Left lung (tissue), 10 donors: ENCODE measurements around the gene HMG20B. TPM values are rescaled to one million over a fixed set of nuclear protein-coding genes. Genes with fewer than 3 reads are reported as not detected.
A peak's percentile ranks its signal among the peaks of the same experiment; 100 is the strongest.

Experiments
- ATAC-seq: fragments of 200-7000 bp; cut with Tn5 transposase; one replicate; pipeline ENCODE4 v1.9.1; 2020; ENCODE audit warnings: moderate library complexity
- DNase-seq, 4 donors: peaks; one replicate each; pipeline ENCODE4 v3.0.0-alpha.2; 2013 to 2020
- H3K27ac ChIP-seq, 2 donors: fragments of 200-600 bp; sonication (generic) in 1 of 2; one replicate each; pipeline versions ENCODE4 v1.5.0 to v1.8.0; 2020 to 2021
- H3K27me3 ChIP-seq, 2 donors: fragments of 200-600 bp; sonication (generic) in 1 of 2; one replicate each; pipeline versions ENCODE4 v1.5.0 to v1.8.0; 2020 to 2021
- H3K36me3 ChIP-seq, 2 donors: fragments of 200-600 bp; sonication (generic) in 1 of 2; one replicate each; pipeline versions ENCODE4 v1.5.0 to v1.8.0; 2020 to 2021
- H3K4me1 ChIP-seq, 2 donors: fragments of 200-600 bp; one replicate each; pipeline ENCODE4 v1.8.0; 2021
- H3K4me3 ChIP-seq, 2 donors: fragments of 200-600 bp; sonication (generic) in 1 of 2; one replicate each; pipeline versions ENCODE4 v1.5.0 to v1.8.0; 2020 to 2021; ENCODE audit warnings: mild to moderate bottlenecking in 1 of 2
- H3K9me3 ChIP-seq, 2 donors: fragments of 200-600 bp; sonication (generic) in 1 of 2; one replicate each; pipeline versions ENCODE4 v1.5.0 to v1.8.0; 2020 to 2021
- intact Hi-C, 2 donors: fragments of 100-400 bp; cut with DNase I; formaldehyde crosslinking; loops; one replicate each; pipeline versions ENCODE4 v1.11.2 to v1.14.2; 2022
- polyA plus RNA-seq, 6 donors: library from polyadenylated mRNA; unstranded; fragments of 120-200 nt; gene quantifications; one replicate each; pipeline ENCODE4 v1.2.1, GENCODE V29; 2013; ENCODE audit not compliant: insufficient read length in 6 of 6
- total RNA-seq, 2 donors: library from RNA; stranded (reverse); fragmentation: NEBNext Ultra II Directional; extraction: Animal tissue kit (Norgen Biotek cat#: 25700); gene quantifications; one replicate each; pipeline ENCODE4 v1.2.1, GENCODE V29; 2021
- TF ChIP-seq, protein P1 (sequence below), 2 donors: fragments of 200-600 bp; sonication (generic) in 1 of 2; IDR thresholded peaks; one replicate each; pipeline versions ENCODE4 v1.5.0 to v1.8.0; 2021; ENCODE audit warnings: antibody characterized with exemption in 2 of 2
- donor health status: DM: no; HTN: yes; CAD: no.
- donor health status: DM: no; HTN: no; CAD: no.

HMG20B gene
- total and polyA plus RNA-seq, 8 donors = 50.9 to 104 (median 87.0) TPM

DNA sequence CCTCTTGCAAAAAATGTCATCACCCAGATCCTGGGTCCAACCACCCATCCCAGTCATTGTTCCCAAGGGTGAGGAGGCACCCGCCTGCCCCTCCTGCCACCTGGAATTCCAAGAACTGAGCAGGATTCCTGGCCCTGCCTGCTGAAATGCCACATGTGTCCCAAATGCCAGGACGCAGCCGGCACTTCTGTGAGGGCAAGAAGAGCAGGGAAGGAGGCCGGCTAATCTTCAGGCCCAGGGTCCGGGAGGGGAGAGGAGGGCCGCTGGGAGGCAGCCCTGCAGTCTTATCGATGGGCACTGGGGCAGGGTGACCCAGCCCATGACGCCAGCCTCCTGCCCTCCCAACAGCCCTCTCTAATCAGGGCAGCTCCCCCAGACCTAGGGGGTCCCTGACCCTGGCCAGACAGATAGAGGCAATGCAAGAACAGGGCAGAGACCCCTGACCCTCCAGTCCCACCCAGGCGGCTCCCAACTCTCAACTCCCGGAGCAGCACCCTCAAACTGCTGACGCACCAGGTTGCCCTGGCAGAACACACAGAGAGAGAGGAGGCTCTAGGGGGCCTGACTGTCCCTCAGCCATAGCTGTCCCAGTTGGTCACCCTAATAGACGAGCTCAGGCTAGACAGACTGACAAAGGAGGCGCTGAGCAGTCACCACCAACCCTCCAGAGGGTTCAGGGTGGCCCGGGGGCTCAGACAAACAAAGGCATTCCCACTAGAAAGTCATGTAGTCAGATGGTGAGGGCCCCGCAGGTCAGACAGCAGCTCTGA, 16.9 kb upstream of the HMG20B start:
- H3K36me3 ChIP-seq = peaks cover 0 to 3% of the 10 kb centered on the region in 2 donors
- DNase-seq = no peak
- intact Hi-C loops = no loop called here
- no peaks in the 10 kb centered on the region for H3K27me3 ChIP-seq
- no peaks in the 10 kb centered on the region for H3K9me3 ChIP-seq
- H3K27ac ChIP-seq = no peak overlapping the region
- ATAC-seq = no peak
- peak overlapping the region in 1 of 2 donors; percentile 90 for H3K4me3 ChIP-seq
- TF ChIP-seq, protein P1, sequence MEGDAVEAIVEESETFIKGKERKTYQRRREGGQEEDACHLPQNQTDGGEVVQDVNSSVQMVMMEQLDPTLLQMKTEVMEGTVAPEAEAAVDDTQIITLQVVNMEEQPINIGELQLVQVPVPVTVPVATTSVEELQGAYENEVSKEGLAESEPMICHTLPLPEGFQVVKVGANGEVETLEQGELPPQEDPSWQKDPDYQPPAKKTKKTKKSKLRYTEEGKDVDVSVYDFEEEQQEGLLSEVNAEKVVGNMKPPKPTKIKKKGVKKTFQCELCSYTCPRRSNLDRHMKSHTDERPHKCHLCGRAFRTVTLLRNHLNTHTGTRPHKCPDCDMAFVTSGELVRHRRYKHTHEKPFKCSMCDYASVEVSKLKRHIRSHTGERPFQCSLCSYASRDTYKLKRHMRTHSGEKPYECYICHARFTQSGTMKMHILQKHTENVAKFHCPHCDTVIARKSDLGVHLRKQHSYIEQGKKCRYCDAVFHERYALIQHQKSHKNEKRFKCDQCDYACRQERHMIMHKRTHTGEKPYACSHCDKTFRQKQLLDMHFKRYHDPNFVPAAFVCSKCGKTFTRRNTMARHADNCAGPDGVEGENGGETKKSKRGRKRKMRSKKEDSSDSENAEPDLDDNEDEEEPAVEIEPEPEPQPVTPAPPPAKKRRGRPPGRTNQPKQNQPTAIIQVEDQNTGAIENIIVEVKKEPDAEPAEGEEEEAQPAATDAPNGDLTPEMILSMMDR (IDR thresholded peaks at IDR 0.05) = no peak
- H3K4me1 ChIP-seq = peaks cover 11 to 58% of the 10 kb centered on the region in 2 donors

DNA sequence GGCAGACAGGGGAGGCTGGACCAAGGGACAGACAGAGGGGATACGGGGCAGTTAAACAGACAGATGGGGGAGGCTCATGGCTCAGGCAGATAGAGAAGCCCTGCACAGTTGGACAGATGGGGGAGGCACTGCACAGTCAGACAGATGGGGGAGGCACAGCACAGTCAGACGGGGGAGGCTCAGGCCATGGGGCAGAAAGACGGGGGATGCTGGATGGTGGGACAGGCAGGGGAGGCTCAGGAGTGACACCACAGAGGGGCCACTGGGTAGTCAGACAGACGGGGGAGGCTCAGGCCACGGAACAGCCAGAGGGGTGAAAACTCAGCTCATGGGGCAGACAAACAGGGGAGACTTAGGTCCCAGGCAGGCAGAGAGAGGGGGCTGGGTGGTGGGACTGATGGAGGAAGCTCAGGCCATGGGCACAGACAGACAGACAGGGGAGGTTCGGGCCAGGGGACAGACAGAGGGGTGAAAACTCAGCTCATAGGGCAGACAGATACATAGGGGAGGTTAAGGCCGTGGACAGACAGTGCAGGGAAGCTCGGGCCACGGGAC, 16.2 kb upstream of the HMG20B start:
- intact Hi-C loops = no loop called here
- TF ChIP-seq, protein P1 (IDR thresholded peaks at IDR 0.05) = no peak
- peak overlapping the region; percentile 90 to 91 for H3K4me3 ChIP-seq
- no peak for DNase-seq
- no peaks in the 10 kb centered on the region for H3K36me3 ChIP-seq
- H3K27ac ChIP-seq = peak overlapping the region in 1 of 2 donors; percentile 83
- no peaks in the 10 kb centered on the region for H3K27me3 ChIP-seq
- H3K9me3 ChIP-seq = no peaks in the 10 kb centered on the region
- peaks cover 11 to 58% of the 10 kb centered on the region in 2 donors for H3K4me1 ChIP-seq
- no peak for ATAC-seq

DNA sequence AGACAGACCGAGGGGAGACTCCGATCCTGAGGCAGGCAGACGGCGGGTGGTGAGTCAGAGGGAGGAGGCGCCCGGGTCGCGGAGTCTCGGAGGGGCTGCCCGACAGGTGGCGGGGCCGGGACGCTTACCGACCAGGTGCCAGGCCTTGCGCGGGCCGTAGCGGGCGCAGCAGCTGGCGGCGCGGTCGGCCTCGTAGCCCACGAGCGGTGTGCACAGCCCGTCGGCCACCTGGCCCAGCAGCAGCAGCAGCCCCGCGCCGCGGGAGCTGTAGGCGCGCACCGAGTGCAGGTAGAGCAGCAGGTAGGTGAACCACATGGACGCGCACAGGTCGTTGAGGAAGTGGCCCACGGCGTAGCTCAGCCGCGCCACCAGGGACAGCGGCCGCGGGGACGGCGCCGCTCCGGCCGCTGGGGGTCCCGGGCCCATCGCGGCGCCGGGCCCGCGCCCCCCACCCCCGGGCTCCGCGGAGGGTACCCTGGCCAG, 15.7 kb upstream of the HMG20B start:
- Histone ChIP-seq H3K4me1 (peaks cover 11 to 58% of the 10 kb centered on the region in 2 donors), H3K27ac (peak overlapping the region in 1 of 2 donors; percentile 83), H3K36me3 (no peaks in the 10 kb centered on the region), H3K27me3 (no peaks in the 10 kb centered on the region), H3K9me3 (no peaks in the 10 kb centered on the region), H3K4me3 (peak overlapping the region; percentile 90 to 91)
- DNase-seq (peak in 1 of 4 donors; percentile 88), ATAC-seq (peak; percentile 3)
- intact Hi-C loops = no loop called here
- TF ChIP-seq, protein P1 (IDR thresholded peaks at IDR 0.05) = no peak

DNA sequence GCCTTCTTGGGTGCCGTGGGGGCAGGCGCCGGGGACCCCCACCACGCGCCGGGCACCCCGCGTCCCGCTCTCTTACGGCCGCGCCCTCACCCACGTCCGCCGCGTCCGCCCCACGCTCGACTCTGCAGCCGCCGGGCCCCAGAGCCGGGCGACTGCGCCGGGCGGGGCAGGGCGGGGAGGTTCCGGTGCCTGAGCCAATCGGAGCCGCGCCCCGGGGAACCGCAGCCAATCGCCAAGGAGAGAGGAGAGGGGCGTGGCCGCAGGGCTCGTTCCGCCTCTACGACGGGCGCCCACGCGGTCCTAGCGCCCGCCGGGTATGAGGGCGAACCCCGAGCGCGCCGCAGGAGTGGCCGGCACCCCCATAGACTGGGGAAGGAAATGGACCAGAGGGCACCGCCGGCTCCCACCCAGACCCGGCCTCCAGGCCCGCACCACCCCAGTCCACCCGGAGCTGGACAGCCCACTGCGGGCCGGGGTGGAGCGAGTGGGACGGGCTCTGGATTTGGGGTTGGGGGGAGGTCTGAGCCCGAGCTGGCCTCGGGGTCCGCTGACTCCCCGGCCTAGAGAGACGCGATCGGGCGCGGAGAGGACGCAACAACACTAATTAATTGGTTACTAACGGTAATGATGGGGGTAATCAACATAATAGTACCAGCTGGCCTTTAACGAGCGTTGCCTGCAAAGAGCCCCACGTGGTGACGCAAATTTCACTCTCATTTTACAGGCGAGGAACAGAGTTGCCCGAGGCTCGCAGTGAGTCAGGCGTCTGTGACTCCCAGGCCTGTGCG, 15.1 kb upstream of the HMG20B start, which contains the start of gene MFSD12:
Gene MFSD12, minus strand, starts transcription at position 126 of the 788 bp plus-strand sequence. CDS start 183 bp downstream, outside the sequence.
- Histone ChIP-seq H3K27me3 (no peaks in the 10 kb centered on the region), H3K4me1 (peaks cover 10 to 52% of the 10 kb centered on the region in 2 donors), H3K36me3 (no peaks in the 10 kb centered on the region), H3K27ac (peak within 1 kb of the TSS; percentile 71 to 83), H3K9me3 (no peaks in the 10 kb centered on the region), H3K4me3 (peak within 1 kb of the TSS; percentile 90 to 91)
- peak; percentile 98 for ATAC-seq
- peak; percentile 90 to 97 (median 94) for DNase-seq
- intact Hi-C loops = no loop called here
- TF ChIP-seq, protein P1 (IDR thresholded peaks at IDR 0.05) = no peak
